ENCODE measurements around the gene RIN2.

GRCh38 chr20:19715986-19716385 is 42.1 kb upstream of the RIN2 start:
- no peak for TF ChIP-seq CTCF (conservative IDR thresholded peaks at IDR 0.05; ENCODE audit: low read depth, low read length)
- no peak for TF ChIP-seq POLR2A (IDR thresholded peaks at IDR 0.05; ENCODE audit: low read depth, low read length)
- no peak for TF ChIP-seq CEBPB (IDR thresholded peaks at IDR 0.05; ENCODE audit: low read depth, low read length)
- TF ChIP-seq SMC3 (IDR thresholded peaks at IDR 0.05; ENCODE audit: low read depth, low read length): no peak
- no peak for TF ChIP-seq RAD21 (IDR thresholded peaks at IDR 0.05; ENCODE audit: low read length)
- no peak for TF ChIP-seq FOS (IDR thresholded peaks at IDR 0.05; ENCODE audit: low read depth, low read length)
- TF ChIP-seq MXI1 (IDR thresholded peaks at IDR 0.05; ENCODE audit: borderline replicate concordance, low read depth, low read length): no peak
- TF ChIP-seq, protein P1, sequence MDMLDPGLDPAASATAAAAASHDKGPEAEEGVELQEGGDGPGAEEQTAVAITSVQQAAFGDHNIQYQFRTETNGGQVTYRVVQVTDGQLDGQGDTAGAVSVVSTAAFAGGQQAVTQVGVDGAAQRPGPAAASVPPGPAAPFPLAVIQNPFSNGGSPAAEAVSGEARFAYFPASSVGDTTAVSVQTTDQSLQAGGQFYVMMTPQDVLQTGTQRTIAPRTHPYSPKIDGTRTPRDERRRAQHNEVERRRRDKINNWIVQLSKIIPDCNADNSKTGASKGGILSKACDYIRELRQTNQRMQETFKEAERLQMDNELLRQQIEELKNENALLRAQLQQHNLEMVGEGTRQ (IDR thresholded peaks at IDR 0.05; ENCODE audit: low read depth, low read length): no peak
- no peak for TF ChIP-seq RFX5 (IDR thresholded peaks at IDR 0.05; ENCODE audit: low read depth, low read length)
- TF ChIP-seq MAZ (IDR thresholded peaks at IDR 0.05; ENCODE audit: borderline replicate concordance, low read depth, low read length): no peak
- TF ChIP-seq MAFK (IDR thresholded peaks at IDR 0.05; ENCODE audit: low read depth, low read length): no peak

Measured in IMR-90 (cell line).